HG03439 (cell line): ENCODE data around the gene IL17RC.
"Not testable (repeated sequence)": the region's sequence is repeated elsewhere in the genome, so short reads cannot be mapped to it uniquely, and the experiment has no call there.

Source experiments
- ATAC-seq: cut with Tn5 transposase; IDR thresholded peaks from one replicate; pipeline ENCODE4 v1.9.1; 2021; ENCODE audit warnings: mild to moderate bottlenecking, moderate library complexity; ENCODE audit not compliant: unreplicated experiment

The IL17RC gene

DNA sequence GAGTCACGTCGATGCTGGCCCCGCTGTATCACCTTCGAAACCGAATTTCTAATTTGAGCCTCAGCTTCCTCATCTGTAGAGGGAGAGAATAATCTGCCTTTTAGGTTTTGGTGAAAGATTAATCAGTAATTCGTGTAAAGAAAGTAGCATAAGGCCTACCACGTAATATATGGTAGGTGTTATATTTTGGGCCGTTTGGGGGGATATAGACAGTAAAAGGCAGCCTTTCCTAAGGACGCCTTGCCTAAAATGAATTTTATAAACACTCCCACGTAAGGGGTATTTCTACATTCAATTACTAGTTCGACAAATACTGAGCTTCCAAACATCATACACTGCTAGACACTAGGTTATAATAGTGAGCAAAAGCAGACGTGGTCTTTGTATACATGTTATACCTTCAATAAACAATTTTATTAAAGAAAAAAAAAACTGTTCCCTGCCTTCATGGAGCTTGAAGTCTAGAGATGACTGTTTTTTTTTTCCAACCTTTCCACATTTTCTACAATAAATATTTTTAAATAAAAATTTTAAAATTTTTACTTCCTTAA lies 25.8 kb upstream of the IL17RC start:
- no peak for ATAC-seq

DNA sequence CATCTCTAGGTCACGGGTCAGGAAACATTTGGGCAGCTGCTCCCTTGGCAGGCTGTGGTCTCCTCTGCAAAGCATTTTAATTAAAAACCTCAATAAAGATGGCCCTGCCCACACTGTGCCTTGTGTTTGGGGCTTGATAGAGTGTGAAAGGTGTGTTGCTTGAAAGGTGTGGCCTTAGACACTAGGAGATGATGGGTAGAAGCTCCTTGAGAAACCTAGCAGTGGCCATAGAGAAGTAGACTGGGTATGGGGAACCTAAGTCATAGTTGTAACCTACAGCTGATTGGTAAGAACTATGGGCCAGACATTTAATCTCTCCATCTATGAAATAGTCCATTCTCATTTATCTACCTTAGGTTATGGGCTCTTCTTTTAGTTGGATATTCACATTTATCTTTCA lies 23.2 kb upstream of the IL17RC start:
- no peak for ATAC-seq

DNA sequence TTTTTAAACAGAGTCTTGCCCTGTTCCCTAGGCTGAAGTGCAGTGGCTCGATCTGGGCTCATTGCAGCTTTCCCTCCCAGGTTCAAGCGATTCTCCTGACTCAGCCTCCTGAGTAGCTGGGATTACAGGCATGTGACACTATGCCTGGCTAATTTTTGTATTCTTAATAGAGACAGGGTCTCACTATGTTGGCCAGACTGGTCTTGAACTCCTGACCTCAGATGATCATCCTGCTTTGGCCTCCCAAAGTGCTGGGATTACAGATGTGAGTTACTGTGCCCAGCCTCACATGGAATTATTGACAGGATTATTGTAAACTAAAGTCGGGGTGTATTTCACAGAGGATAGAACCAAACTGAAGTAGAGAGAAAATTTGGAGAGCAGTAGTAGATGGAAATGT lies 21.2 kb upstream of the IL17RC start:
- ATAC-seq, result not testable (repeated sequence)

DNA sequence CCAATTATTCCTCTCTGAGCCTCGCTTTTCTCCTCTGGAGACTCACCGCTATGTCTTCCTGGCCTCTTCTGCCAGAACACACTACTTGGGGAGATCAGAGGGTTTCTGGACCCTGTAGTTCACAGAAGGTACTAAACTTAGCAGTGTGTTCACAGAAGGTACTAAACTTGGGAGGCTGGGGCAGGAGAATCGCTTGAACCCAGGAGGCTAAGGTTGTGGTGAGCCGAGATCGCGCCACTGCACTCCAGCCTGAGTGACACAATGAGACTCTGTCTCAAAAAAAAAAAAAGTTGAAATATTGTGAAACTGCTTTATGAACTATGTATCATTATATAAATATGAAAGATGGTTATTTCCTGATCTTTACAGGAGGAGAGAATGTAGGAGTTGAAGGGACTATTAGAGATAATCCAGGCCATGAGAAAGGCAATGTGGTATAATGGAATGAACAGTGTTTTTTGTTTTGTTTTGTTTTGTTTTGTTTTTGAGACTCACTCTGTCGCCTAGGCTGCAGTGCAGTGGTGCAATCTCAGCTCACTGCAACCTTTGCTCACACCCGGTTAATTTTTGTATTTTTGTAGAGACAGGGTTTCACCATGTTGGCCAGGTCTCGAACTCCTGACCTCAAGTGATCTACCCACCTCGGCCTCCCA lies 20.0 kb upstream of the IL17RC start:
- not testable (repeated sequence) for ATAC-seq

DNA sequence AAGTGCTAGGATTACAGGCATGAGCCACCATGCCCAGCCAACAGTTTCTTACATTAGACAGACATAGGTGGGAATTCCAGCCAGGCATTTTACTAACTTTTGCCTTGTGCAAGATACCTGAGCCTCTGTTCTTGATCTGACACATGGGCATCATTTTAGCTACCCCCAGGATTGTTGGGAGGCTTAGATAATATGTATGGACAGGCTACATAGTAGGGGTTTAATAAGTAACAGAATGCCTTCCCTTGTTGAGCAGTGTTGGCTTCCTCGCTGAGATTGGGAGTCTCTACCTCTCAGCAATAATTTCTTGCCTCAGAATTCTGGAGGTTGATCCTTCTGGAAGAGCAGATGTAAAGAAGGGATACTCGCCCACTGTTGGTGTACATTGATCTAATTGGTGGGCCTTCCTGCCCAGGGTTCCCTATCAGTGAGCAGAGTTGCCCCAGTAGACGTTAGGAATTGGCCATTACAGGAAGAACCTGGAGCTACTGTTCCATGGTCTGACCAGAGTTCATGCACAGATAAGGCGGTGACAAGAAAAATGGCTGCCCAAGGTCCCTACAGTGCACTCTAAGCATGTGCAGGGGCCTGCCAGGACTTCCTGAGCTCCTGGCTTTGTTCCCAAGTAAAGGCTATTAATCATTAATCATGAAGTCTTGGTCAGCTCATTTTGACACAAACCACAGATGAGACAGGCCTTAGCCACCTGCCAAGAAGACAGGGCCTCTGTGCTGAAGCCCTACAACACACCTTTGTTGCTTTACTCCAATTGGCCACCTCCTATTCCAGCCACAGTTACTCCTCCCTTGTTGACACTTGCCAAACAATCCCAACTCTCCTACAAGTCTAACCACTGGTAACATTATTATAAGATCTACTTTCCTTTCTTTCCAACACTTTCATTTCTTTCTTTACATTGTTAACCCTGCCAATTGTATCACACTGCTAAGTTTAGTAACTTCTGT lies 19.2 kb upstream of the IL17RC start:
- ATAC-seq, result no peak

DNA sequence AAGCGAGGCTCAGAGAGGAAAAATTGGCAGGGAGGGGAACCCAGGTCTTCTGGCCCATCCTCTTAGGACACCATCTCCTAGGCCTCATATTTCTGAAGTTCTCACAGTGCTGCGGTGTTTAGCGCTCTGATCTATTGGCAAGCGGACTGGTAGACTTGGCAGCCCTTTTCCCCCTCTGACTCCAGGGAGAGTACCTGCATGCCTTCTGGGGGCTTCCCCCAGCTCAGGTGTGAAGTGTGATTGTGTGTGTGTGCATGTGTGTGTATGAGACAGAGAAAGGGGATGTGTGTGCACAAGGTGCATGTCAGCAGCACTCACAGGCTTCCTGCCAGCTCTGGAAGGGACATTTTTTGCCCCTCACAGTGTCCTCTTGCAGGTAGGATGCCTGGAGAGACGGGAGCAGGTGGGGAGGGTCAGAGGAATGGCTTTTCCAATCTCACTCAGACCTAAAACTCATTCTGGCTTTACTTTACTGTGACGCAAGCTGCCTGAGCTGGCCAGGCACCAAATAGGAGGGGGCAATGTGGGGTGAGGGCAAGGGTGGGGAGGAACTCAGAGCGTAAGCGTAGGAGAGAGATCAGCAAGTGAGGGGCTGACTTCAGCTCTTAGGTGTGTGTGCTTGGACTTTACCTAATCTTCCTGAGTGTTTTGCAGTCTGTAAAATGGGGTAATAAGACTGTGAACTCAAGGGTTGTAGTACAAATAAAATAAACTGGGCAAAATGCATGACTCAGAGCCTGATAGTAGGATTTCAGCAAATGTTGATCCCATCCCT lies 18.2 kb upstream of the IL17RC start:
- no peak for ATAC-seq

DNA sequence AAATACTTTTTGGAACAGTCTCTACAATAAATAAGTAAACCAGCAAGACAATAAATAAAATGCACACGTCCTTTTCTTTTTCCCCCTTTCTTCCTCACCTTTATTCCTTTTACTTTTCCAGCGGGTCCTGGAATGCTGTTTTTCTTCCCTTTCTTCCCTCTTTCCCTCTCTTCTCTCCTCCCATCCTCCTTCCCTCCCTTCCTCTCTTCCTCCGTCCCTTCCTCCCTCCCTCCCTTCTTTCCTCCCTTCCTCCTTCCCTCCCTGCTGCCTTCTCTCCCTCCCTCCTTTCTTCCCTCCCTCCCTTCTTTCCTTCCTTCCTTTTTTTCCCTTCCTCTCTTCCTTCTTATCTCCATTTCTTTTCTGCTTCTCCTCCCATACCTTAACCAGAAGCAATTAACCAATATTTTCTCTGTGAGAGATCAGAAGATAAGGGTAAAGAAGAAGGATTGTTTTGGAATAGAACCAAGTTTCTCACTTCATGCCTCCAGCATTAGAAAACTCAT lies 17.6 kb upstream of the IL17RC start:
- ATAC-seq, result no peak

DNA sequence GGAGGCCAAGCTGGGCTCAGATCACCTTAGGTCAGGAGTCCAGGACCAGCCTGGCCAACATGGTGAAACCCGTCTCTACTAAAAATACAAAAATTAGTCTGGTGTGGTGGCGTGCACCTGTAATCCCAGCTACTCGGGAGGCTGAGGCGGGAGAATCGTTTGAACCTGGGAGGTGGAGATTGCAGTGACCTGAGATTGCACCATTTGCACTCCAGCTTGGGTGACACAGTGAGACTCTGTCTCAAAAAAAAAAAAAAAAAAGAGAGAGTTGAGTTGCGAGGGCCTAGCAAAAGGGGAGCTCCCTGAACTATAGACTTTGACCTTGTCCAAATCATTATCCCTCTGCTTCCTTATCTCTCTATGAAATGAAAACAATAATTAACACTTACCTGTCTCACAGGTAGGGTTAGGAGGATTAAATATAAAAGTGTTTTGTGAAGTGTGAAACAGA lies 15.9 kb upstream of the IL17RC start:
- not testable (repeated sequence) for ATAC-seq

DNA sequence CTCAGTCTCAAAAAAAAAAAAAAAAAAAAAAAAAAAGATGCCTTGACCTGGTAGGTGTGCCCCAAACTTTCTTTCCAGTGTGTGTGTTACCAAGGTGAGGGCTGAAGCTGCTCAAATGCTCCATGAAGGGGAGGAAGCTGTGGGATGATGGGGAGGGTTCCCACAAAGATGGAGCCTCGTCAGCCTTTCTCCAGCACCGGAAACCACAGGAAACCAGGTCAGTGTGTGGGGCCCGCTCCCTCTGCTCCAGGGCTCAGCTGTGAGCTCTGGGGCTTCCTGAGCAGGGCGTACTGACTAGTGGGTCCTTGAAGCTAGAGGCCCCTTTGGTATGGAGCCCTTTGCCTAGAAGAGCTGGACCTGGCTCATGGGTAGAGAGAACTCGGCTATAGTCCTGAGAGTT lies 14.9 kb upstream of the IL17RC start:
- no peak for ATAC-seq

DNA sequence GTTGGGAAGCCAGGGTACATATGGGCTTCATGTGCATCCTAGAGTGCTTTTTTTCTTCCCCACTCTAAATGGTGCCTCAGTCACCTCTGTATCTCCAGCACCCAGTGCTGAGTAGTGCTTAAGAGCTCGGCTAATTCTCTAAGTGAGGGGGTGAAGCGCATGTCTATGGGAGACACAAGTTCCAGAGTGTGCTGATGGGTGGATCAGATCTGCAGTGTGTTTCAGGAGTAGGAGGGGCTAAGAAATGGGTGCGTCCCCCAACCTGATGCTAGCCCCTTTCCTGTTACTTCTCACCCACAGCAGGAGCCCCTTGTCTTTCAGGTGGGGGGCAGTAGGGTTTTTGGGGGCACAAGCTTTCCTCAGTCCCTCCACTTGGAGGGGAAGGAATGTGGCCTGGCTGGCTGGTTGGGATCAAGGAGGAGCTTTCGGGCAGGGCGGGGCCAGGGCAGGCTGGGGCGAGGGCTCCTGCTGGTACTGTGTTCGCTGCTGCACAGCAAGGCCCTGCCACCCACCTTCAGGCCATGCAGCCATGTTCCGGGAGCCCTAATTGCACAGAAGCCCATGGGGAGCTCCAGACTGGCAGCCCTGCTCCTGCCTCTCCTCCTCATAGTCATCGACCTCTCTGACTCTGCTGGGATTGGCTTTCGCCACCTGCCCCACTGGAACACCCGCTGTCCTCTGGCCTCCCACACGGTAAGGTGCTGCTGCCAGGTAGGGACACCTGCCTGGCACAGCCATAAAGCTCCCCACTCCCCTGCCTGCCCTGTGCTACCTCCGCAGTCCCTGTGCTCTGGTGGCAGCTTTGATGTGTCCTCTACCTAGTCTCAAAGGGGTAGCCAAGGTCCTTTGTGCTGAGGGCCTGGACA lies 14.3 kb upstream of the IL17RC start, which contains the start of gene IL17RE:
Gene IL17RE, plus strand, starts transcription at position 477 of the 866 bp plus-strand sequence. Its CDS starts 85 bp downstream, at position 562.
- no peak for ATAC-seq

DNA sequence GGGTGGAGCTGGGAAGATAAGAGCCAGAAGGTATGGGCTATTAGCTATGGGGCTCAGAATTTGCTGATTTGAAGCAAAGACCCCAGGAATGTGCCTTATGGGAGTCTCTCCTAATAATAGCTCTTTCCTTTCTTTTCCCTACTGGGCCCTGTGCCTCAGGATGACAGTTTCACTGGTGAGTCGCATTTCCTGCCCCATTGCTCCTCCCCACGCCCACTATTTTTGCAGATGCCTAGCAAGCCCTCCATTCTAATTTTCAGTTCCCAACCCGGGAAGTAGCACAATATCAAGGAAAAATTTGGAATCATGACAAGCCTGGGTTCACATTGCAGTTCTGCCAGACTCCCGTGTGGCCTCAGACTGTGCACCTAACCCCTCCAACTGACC lies 13.7 kb upstream of the IL17RC start:
- ATAC-seq, result no peak

DNA sequence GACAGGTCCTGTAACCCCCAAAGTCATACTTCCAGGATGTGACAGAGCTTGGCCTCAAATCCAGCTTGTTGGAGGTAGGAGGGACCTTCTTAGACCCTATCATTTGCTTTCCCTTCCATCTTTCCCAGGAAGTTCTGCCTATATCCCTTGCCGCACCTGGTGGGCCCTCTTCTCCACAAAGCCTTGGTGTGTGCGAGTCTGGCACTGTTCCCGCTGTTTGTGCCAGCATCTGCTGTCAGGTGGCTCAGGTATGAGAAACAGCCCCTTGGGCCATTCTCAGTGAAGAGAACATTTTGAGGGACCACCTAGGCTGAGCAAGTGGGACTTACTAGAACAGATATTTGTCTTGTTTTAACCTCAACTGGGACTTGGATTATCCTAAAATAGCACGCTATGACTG lies 13.0 kb upstream of the IL17RC start:
- no peak for ATAC-seq

DNA sequence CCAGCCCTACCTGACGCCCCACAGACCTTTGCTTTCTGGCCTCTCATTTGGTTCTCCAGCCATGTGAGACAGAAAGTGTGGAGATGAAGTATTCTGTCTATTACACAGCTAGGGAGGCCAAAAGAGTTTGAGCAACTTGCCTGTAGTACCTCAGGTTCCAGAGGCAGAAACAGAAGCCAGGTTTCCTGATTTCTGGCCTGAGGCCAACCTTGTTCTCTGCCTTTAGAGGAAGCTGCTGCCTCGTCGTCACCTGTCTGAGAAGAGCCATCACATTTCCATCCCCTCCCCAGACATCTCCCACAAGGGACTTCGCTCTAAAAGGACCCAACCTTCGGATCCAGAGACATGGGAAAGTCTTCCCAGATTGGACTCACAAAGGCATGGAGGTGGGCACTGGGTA lies 10.4 kb upstream of the IL17RC start:
- no peak for ATAC-seq

DNA sequence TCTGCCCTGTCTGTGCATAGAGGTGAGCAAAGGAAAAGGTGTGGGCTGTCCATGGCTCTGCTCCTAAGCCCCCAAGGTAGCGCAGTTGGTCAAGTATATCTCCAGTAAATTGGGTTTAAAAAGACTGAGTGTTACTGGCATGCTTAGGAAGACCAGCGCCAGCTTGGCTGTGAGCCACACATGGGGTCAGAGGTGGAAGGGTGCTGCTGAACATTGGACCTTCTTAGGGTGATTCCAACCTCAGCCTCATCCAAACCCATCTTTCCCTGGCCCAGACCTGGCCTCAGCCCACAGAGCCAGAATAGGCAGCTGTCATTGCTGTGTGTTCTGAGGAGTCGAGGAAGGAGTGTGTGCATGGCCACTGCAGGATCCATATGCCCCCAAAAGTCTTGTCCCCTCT lies 8.6 kb upstream of the IL17RC start:
- ATAC-seq, result no peak

DNA sequence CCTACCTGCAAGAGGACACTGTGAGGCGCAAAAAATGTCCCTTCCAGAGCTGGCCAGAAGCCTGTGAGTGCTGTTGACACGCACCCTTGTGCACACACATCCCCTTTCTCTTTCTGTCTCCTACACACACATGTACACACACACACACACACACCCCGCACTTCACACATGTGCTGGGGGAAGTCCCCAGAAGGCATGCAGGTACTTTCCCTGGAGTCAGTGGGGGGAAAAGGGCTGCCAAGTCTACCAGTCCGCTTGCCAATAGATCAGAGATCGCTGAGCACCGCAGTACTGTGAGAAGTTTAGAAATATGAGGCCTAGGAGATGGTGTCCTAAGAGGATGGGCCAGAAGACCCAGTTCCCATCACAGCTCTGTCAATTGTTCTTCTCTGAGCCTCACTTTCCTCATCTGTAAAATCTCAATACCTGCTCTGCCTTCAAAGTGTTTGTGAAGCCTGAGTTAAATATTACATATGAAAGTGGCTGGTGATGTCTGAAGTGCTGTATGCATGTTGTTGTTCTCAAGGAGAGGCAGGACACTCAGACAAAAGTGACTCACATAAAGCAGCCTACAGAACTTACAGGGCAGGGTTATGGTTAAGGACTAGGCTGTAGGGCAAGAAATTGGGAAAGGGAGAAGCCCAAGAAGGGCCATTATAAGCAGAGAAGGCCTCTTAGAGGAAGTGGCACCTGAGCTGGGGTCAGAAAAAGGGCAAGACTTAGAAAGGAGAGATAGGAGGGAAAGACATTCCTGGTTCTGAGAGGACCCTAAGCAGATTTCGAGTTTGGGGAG lies 7.5 kb upstream of the IL17RC start:
- no peak for ATAC-seq

DNA sequence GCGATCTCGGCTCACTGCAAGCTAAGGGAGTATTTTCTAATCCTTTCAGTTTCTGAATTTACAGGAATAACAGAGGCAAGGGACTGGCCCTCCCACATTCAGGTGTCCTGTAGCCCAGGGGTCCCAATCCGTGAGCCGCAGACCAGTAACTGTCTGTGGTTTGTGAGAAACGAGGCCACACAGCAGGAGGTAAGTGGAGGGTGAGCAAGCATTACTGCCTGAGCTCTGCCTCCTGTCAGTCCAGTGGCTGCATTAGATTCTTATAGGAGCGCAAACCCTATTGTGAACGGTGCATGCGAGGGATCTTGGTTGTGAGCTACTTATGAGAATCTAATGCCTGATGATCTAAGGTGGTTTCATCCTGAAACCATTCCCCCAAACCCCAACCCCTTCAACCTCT lies 5.0 kb upstream of the IL17RC start:
- no peak for ATAC-seq

DNA sequence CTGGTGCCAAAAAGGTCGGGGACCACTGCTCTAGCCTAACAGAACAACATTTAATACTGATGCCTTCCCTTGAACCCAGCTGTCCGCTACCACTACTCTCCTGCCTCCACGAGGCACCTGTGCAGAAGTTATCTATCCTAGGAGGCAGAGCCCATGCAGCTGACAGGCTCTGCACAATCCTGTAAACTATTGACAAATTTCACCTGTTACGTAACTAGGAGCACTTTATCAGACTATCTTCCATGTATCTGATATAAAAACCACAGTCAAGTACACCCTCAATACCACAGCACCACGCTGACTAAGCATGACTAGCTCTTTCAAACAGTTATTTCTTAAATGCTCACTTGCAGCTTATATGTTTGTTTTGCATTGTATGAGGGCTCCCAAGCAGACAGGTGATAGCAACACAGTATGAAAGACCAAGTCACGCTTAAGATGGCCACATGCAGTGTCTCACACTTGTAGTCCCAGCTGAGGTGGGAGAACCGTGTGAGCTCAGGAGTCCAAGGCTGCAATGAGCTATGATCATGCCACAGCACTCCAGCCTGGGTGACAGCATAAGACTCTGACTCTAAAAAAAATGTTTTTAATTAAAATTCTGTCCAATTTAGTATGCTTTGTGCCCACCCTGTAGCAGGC lies 4.5 kb upstream of the IL17RC start:
- ATAC-seq, result no peak

DNA sequence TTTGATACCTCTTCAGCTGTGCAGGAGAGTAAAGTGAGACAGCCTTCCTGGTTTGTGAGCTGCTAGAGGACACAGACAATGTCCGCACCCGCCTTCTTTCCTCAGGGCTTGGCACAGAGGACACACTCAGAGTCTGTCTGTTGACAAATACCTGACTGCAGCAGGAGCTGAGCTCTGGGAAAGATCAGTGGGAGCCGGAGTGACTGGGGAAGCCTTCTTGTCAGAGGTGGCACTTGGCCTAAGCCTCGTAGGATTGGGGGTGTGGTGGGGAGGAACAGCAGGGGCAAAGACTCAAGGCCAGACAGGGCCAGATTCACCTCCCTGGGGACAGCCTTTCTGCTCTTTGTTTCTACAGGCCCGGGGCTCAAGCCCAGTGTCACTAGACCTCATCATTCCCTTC lies 3.3 kb upstream of the IL17RC start:
- no peak for ATAC-seq

DNA sequence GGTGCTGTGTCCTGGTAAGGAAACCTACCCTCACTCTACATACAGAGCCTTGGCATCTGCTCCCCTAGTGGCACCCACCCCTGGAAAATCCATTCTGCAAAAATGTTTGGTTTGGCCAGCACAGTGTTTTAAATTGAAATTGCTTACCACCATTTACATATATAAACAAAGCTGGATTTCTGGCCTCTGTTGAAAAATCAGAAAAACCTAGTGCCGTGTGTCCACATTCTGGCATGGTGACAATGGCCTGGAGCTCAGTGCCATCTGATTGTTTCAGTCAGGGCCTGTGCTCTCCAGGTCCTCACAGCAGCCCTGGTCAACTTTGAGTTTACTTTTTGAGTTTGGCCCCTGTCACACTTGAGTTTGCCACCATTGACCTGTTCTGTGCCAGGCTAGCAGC lies 2.9 kb upstream of the IL17RC start:
- ATAC-seq, result no peak
